Muscle of arm (tissue), 14 donors: ENCODE measurements around the gene SRL. TPM values are rescaled to one million over a fixed set of nuclear protein-coding genes. Genes with fewer than 3 reads are reported as not detected.

ENCODE experiments used
- DNase-seq: peaks from one replicate; pipeline ENCODE4 v3.0.0-alpha.2; 2013
- long read RNA-seq, 11 donors: transcript quantifications; one replicate each; lab custom pipeline, GENCODE V29; 2026
- polyA plus RNA-seq, 12 donors: library from polyadenylated mRNA; unstranded; fragments of 120-200 nt; gene quantifications; one replicate each; pipeline ENCODE4 v1.2.1, GENCODE V29; 2013; ENCODE audit not compliant: insufficient read length in 12 of 12

SRL gene
- 100 to 1,000 TPM; 146 to 746 (median 542) TPM for polyA plus RNA-seq
- long read RNA-seq, donor 1 = 0 reads
- long read RNA-seq, donor 2, full-length matches to known transcripts = 255 of 339 reads
- long read RNA-seq, donor 2, partial matches to known transcripts = 68 of 339 reads
- long read RNA-seq, donor 2, other reads (novel, unspliced or antisense) = 16 of 339 reads
- long read RNA-seq, donor 3, full-length matches to known transcripts = 112 of 140 reads
- long read RNA-seq, donor 3, partial matches to known transcripts = 23 of 140 reads
- long read RNA-seq, donor 3, other reads (novel, unspliced or antisense) = 5 of 140 reads
- long read RNA-seq, donor 4, full-length matches to known transcripts = 62 of 79 reads
- long read RNA-seq, donor 4, partial matches to known transcripts = 7 of 79 reads
- long read RNA-seq, donor 4, other reads (novel, unspliced or antisense) = 10 of 79 reads
- long read RNA-seq, donor 5, full-length matches to known transcripts = 125 of 189 reads
- long read RNA-seq, donor 5, partial matches to known transcripts = 40 of 189 reads
- long read RNA-seq, donor 5, other reads (novel, unspliced or antisense) = 24 of 189 reads
- long read RNA-seq, donor 6, full-length matches to known transcripts = 91 of 166 reads
- long read RNA-seq, donor 6, partial matches to known transcripts = 59 of 166 reads
- long read RNA-seq, donor 6, other reads (novel, unspliced or antisense) = 16 of 166 reads
- long read RNA-seq, donor 7, full-length matches to known transcripts = 77 of 533 reads
- long read RNA-seq, donor 7, partial matches to known transcripts = 450 of 533 reads
- long read RNA-seq, donor 7, other reads (novel, unspliced or antisense) = 6 of 533 reads
- long read RNA-seq, donor 8, full-length matches to known transcripts = 146 of 240 reads
- long read RNA-seq, donor 8, partial matches to known transcripts = 67 of 240 reads
- long read RNA-seq, donor 8, other reads (novel, unspliced or antisense) = 27 of 240 reads
- long read RNA-seq, donor 9, full-length matches to known transcripts = 61 of 71 reads
- long read RNA-seq, donor 9, partial matches to known transcripts = 5 of 71 reads
- long read RNA-seq, donor 9, other reads (novel, unspliced or antisense) = 5 of 71 reads
- long read RNA-seq, donor 10, full-length matches to known transcripts = 217 of 308 reads
- long read RNA-seq, donor 10, partial matches to known transcripts = 59 of 308 reads
- long read RNA-seq, donor 10, other reads (novel, unspliced or antisense) = 32 of 308 reads
- long read RNA-seq, donor 11, full-length matches to known transcripts = 114 of 147 reads
- long read RNA-seq, donor 11, partial matches to known transcripts = 27 of 147 reads
- long read RNA-seq, donor 11, other reads (novel, unspliced or antisense) = 6 of 147 reads

DNA sequence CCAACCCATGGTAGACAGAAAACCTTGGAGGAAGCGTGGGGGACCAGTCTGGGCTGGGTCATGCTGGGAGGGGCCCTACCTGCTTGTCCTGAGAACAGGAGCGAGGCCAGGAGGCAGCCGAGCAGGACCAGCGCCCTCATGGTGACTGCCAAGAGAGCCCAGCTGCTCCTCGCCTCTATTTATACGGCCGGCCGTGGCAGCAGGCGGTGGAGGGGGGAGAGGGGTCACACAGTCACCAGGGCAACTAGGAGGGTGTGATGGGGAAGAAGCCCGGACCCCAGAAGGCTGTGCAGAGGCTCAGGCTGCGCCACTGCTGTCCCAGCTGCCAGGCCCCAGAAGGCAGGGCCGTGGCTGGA lies at the start of gene SRL:
Gene SRL (minus strand): TSS at position 153 of the 356 bp plus-strand sequence. CDS start 13 bp downstream, at position 140.
- DNase-seq = no peak

DNA sequence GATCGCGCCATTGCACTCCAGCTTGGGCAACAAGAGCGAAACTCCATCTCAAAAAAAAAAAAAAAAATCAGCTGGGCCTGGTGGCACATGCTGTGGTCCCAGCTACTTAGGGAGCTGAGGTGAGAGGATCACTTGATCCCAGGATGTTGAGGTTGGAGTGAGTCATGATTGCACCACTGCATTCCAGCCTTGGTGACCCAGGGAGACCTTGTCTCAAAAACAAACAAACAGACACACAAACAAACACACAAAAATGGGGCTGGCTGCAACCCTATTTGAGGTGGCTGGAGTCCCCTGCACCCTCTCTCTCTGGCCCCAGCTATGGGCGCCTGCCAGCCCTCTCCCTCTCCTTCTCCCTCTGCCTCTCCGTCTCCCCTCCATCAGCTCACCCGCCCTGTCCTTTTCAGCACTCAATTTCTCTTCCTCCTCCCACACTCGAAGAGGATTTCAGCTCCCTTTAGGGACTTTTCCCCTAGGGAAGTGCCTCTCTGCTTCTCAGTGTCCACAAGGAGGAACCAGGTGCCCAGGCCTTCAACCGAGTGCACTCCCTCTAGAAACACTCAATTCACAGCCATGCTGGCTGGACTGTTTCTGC lies 48.5 kb upstream of the SRL start:
- DNase-seq = no peak

DNA sequence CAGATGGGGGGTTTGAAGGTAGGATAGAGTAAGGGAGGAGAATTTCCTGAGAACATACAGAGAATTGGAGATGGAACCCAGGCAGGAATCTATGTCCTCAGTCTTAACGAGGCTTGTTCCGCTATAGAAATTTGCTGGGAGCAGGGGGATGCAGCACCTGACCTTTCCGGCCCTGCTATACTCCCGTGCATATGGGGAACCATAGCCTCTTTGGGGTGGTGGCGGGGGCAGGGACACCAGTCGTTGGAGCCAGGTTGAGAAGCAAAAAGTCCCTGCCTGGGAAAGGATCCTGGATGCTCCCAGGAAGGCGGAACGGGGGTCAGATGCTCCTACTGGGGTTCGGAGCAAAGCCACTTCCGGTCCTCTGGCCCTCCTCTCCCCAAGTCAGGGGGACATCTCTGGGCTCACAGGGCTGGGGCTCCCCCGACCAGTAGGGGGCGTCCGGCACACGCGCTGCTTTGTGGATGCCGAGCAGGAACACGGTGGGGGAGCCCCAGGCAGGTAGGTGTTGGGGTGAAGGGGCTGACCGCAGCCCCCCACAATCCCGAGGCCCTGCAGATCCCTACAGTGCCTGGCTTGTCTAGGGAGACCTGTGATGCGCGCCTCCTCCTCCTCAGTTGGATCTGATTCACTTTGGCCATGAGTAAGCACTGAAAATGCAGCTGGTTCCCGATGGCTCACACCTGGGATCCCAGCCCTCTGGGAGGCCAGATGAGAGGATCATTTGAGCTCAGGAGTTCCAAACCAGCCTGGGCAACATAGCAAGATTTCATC lies 46.5 kb upstream of the SRL start:
- no peak for DNase-seq

DNA sequence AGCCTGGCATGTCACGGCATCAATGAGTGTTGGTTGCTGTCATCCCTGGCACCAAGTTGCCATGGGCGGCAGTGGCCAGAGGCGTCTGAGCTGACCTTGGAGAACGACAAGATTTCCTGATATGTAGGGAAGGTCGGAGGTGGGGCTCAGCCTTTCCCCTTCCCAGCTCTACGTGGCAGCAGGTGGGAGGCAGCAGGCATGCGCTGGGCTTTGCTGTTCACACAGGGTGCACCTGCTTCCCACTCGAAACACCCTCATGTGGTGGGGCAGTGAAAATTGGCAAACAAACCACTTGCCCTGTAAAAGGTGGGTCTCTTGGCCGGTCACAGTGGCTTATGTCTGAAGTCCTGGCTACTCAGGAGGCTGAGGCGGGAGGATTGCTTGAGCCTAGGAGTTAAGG lies 43.3 kb upstream of the SRL start:
- DNase-seq = no peak

DNA sequence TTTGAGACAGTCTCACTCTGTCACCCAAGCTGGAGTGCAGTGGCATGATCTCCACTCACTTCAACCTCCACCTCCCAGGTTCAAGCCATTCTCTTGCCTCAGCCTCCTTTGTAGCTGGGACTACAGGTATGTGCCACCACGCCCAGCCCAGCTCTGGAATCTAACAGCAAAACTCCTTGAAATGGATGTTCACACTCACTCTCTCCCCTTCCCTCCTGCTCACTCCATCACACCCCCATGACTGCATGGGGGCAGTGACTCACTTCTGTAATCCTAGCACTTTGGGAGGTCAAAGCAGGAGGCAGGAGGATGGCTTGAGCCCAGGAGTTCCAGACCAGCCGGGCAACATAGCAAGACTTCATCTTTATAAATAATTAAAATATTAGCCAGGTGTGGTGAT lies 42.1 kb upstream of the SRL start:
- DNase-seq = no peak

DNA sequence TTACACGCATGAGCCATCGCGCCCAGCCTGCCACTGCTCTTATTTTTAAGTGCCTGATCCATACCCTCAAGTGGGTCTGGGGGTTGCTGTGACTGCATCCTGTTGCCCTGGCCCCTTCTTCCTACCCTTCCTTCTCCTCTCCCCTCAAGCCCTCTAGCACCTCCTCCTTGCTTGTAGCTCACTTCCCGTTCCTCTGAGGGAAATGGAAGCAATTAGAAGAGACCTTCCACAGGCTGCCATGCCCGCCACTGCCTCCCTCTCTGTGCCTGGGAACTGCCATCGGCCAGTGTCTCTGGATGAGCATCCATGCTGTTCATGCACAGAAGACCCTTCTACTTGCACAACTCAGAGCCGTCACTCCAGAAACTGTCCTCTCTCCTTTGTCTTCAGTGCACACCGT lies 41.6 kb upstream of the SRL start:
- no peak for DNase-seq

DNA sequence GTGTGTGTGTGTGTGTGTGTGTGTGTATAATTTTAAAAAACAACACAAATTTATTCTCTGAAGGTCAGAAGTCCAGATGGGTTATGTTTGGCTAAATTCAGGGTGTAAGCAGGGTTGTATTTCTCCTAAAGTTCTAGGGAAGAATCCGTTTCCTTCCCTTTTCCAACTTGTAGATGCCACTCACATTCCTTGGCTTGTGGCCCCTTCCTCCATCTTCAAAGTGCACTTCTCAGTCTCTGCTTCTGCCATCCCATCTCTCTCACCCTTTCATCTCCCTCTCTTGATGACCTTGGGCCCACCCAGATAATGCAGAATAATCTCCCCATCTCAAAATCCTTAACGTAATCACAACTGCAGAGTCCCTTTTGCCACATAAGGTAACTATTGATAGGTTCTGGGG lies 38.7 kb upstream of the SRL start:
- no peak for DNase-seq

DNA sequence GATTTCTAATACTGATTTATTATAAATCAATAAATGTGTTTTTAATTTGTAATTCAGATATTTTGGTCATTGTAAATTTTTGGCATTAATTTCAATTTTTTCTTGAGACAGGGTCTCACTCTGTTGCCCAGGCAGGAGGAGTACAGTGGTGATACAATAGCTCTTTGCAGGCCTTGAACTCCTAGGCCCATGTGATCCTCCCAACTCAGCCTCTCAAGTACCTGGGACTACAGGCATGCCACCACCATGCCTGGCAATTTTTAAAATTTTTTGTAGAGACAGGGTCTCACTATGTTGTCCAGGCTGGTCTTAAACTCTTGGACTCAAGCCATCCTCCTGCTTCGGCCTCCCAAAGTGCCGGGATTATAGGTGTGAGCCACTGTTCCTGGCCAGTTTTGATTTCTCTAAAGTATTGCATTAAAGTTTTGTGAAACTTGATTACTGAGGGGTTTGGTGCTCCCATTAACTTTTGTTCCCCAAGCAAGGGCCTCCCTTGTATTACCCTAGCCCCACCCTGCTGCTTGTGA lies 36.2 kb upstream of the SRL start:
- DNase-seq = no peak

DNA sequence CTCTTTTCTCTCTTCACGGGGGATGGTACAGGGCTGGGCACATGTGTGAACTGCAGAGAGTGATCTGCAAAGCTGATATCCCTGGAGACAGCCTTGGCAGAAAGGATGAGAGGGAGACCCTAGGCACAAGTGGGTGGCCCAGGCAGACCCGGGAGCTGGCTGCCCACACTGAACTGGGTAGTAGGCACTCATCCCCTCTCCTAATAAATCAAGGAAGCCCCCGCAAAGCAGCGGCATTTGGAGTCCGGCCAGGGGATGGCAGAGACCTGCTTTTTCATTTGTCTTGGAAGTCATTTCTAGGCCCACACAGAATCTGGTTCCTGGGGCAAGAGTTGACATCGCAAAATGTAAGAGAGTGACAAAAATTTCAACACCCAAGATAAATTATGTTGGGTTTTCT lies 34.0 kb upstream of the SRL start:
- no peak for DNase-seq

DNA sequence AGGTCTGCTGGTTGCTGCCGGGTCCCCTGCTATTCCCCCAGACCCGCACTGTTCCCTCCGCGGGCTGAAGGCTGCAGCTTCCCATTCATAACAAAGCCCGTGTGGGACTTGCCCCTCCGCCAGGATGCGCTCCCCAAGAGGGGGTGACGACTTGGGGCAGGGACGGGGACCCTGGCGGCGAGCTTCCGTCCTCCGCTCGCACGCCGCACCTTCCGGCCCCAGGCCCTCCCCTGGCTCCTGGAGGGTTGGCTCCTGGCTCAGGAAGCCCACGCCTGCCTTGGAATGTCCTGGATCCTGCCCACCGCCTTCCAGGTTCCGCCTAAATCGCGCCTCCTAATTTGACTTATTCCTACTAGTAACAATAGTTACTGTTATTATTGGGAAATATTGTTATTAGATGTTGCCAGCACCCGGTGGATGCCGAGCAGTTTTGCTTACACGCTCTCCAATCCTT lies 32.0 kb upstream of the SRL start:
- DNase-seq = peak; percentile 47

DNA sequence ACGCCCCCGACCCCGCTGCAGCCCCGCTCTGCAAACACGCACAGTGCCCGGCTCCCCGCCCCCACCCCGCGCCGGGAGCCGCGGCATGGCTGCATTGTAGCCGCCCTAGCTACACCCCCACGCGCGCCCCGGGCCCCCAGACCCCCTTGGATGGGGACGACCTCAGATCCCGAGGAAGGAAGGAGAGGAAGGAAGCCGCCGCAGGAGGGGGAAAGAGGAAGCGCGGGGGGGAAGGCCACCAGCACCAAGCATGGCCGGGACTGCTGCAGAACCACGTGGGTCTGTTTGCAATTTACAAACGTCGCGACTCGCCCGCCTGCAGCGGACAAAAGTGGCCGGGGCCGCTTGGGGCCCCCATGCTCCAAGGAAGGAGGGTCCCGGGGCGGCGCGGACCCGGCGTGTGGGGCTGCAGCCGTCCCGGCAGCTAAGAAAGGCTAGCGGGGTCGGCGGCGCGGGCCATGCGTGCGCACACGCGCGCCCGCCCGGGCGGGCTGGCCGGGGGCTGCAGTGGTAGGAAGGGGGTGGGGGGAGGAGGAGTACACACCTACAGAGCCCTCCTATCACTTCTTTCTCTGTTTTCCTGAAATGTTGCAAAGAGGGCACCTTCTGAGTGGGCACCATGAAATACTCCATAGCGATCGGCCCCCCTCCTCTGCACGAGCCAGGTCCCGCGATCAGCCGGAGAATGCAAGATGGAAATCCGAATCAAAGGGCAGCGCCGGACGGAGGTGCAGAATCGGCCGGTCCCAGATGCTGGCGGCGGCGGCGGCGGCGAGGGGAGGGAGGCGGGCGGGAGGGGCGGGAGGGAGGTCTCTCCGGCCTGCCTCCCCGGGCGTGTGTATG lies 30.5 kb upstream of the SRL start:
- DNase-seq = no peak

DNA sequence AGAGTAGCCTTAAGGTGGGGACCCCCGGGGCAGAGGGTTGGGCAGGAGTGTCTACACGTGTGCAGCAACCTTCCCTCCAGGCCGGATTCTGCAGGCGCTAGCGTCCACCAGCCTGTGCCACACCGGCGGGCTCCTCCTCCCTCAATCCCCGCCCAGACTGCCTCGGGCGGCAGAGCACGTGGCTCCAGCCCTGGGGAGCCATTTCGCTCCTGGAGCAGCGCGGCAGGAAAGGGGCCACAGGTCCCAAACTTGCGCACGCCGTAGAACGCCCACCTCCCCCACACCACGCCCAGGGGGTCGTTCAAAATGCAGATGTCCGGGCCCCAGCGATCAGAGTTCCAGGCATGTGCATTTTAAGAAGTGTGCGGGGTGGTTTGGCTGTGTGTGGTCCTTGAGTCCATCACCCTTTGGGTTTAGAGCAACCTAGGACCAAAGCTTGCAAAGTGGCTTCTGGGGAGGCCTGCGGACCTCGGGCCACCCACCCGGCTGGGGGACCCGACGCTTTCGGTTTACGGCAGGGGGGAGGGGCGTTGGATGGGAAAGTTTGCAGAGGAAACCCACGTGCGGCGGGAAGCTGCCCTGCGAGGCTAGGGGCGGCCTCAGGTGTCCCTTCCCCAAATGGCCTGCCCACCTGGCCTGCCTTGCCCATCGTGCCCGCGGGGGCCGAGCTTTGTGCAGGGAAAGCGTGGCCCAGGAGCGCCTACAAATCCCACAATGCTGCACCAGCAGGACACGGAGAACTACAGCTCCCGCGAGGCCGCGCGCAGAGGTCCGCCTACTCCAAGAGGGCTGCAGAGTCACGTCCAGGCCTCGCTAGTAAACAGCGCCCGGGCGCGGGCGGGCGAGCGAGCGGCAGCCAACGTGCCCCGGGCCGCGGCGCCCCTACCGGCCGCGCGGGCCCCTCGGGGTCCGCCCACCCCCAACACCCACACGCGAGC lies 29.6 kb upstream of the SRL start:
- DNase-seq = peak; percentile 92

DNA sequence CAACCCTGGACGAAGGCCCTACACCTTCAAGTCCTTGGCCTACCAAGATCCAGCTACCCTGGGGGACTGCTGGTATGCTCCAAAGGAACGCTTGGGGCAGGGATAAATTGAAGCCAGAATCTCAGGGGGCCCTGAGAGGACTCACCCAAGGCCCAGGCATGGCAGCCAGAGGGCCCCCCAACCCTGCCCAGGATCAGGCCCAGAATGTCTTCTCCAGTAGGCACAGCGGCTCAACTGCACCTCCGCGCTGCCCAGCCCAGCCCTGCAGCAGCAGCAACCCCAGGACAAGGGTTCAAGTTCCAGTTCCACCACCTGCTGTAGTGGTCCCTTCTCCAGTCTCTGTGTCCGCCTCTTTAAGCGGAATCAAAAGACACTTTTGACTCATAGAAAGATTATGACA lies 28.7 kb upstream of the SRL start:
- no peak for DNase-seq

DNA sequence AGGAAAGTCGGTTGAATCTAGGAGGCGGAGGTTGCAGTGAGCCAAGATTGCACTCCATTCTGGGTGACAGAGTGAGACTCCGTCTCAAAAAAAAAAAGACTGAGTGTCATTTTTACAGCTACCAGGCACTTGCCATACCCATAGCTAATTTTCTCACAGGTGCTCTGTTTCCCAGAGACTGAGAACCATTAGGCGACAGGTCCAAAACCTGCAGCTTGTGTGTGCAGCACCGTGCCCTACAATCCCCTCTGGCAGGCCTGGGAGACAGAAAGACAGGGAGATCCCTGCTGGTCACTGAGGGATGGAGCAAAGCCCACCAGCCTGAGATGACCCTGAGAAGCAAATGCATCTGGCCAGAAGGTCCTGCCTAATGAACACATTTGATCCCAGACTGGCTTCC lies 28.2 kb upstream of the SRL start:
- DNase-seq = no peak

DNA sequence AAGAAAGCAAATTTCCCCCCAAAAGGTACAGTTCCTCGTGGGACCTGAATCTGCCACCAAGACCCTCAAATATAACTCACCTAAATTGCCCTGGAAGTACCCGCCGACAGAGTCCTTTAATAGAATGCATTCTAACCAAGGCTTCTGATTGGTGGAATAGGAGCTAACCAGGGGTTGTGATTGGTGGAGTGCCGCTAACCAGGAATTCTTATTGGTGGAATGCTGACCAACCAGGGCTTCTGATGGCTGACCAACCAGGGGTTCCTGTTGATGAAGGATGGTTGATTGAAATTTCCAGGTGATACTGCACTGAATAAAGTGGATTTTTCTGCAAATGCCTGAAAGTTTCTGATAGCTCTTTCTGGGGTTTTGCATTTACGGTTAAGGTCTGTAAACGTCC lies 24.5 kb upstream of the SRL start:
- no peak for DNase-seq

DNA sequence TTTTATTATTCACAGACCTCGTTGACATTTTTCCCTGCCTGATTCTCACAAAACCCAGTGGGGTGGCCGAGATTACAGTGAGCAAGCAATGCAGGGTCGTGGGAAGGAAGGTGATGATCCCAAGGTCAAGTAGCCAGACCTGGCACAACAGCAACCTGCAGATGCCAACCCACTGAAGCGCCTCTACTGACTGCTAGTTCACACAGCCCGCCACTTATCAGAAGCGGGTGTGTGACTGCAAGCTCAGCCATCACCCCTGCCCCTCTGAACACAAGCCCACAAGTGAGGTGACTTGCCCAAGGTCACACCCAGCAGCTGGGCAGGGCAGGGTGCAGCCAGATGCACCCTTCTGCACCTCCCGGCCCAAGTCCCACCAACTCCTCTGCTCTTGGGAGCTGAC lies 23.8 kb upstream of the SRL start:
- no peak for DNase-seq

DNA sequence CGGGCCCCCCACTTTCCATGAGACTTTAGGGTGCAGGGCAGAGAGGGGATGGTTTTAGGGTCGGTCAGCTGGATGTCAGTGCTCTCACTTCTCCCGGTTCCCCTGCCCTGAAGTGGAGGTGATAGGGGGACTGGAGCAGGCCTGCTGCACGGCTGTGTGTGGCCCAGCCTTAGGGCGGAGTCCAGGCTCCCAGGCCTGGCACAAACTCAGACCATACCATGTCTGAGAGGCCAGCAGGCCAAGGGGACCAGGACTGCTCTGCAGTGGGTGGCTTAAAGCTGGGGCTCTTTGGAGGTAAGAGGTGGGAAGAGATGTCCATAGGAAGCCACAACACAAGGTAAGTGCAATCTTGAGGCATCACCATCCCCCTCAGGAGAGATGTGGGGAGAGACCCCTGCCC lies 22.7 kb upstream of the SRL start:
- DNase-seq = no peak
